C4-2B (cell line): Measurements from ENCODE around the gene B9D2.

Experiments used
- H3K27ac ChIP-seq: fragments of 450-650 bp; 2 replicates; pipeline ENCODE4 v1.5.1; 2017
- CTCF ChIP-seq: fragments of 450-650 bp; conservative IDR thresholded peaks from 2 replicates; pipeline ENCODE4 v1.5.1; 2017; ENCODE audit warnings: mild to moderate bottlenecking
- ZFX ChIP-seq: fragments of 450-650 bp; IDR thresholded peaks from 2 replicates; pipeline ENCODE4 v1.6.1; 2017

B9D2 gene

GRCh38 chr19:41305927-41306793, 57.8 kb downstream of the B9D2 start:
- H3K27ac ChIP-seq, result no peak overlapping the region

GRCh38 chr19:41304706-41305483, 59.1 kb downstream of the B9D2 start:
- no peak overlapping the region for H3K27ac ChIP-seq
- TF ChIP-seq CTCF, result no peak
- TF ChIP-seq ZFX, result no peak

More at GRCh38 chr19:41305927-41306793, 57.8 kb downstream of the B9D2 start:
- TF ChIP-seq CTCF (no peak), ZFX (no peak)
